22Rv1 (cell line): ENCODE results near the gene GJA5.

Experiments used
- H3K27ac ChIP-seq: fragments of 450-650 bp; 2 replicates; pipeline ENCODE4 v1.5.1; 2017
- ZFX ChIP-seq: fragments of 450-650 bp; IDR thresholded peaks from 2 replicates; pipeline ENCODE4 v1.6.1; 2017; ENCODE audit warnings: antibody characterized with exemption, borderline replicate concordance
- TF ChIP-seq, protein P1 (sequence below): fragments of 450-650 bp; IDR thresholded peaks from 2 replicates; pipeline ENCODE4 v1.5.1; 2017; ENCODE audit warnings: mild to moderate bottlenecking

Gene GJA5

DNA sequence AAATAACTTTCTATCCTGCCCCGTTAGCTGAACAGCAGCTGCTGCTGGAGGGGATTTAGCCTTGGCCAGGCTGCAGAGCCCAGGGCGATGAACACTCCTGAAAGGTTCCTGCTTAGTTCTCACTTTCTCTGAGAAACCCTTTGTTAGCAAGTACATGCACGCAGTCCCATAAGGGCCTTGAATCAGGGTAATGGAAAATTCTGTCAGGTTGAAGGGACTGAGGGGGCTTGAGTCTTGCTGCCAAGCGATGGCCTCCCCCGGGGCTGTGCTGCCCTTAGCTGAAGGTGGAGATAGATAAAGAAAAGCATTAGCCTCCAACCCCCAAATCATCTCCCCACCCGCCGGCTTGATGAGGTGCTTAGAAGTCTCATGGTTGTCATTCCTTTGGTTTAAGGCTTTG is 7.9 kb downstream of the GJA5 start:
- no peak for TF ChIP-seq ZFX
- TF ChIP-seq, protein P1, sequence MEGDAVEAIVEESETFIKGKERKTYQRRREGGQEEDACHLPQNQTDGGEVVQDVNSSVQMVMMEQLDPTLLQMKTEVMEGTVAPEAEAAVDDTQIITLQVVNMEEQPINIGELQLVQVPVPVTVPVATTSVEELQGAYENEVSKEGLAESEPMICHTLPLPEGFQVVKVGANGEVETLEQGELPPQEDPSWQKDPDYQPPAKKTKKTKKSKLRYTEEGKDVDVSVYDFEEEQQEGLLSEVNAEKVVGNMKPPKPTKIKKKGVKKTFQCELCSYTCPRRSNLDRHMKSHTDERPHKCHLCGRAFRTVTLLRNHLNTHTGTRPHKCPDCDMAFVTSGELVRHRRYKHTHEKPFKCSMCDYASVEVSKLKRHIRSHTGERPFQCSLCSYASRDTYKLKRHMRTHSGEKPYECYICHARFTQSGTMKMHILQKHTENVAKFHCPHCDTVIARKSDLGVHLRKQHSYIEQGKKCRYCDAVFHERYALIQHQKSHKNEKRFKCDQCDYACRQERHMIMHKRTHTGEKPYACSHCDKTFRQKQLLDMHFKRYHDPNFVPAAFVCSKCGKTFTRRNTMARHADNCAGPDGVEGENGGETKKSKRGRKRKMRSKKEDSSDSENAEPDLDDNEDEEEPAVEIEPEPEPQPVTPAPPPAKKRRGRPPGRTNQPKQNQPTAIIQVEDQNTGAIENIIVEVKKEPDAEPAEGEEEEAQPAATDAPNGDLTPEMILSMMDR: no peak
- H3K27ac ChIP-seq: no peak overlapping the region

DNA sequence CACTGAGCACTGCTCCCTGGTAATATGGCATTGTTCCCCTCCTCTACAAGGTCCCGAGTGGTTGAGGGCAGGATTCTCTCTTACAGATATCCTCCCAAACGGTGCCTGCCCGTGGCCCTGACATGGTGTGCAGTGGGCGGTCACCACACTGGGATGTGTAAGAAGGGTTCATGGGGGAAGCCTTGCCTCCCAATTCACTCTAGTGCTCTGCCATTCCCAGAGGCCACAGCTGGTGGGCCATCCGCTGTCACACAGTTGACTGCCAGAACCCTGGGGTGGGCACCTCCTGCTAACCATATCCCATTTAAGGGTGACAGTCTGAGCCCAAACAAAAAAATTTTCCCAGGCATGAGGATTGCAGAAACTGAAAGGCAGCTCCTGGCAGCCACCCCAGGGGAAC is 9.1 kb downstream of the GJA5 start:
- no peak for TF ChIP-seq ZFX
- TF ChIP-seq, protein P1: no peak
- no peak overlapping the region for H3K27ac ChIP-seq

DNA sequence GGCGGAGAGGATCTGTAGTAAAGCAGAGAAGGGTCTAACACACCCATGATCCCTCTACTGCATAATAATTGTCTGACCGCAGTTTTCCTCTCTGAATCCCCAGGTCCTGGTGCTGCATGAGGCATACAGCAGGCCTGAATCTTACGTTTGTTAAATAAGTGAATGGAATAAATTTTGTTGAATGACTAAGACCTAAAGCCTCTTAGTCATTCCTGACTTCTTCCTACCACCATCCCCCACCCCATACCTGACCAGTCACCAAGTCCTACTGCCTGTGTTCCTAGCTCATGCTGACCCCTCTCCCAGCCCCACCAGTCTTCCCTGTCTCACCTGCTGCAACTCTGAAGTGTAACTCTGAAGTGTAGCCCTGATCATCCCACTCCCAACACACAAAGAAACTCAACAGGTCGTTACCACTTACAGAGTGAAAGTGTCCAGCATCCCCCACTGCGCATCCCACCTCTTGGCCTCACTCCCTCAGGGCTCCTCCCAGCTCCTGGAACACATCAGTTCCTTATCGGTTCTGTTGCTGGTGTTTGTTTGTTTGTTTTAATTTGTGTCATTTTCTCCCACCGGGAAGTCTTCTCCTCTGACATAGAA is 9.7 kb downstream of the GJA5 start:
- TF ChIP-seq ZFX: no peak
- TF ChIP-seq, protein P1: no peak
- H3K27ac ChIP-seq: no peak overlapping the region

DNA sequence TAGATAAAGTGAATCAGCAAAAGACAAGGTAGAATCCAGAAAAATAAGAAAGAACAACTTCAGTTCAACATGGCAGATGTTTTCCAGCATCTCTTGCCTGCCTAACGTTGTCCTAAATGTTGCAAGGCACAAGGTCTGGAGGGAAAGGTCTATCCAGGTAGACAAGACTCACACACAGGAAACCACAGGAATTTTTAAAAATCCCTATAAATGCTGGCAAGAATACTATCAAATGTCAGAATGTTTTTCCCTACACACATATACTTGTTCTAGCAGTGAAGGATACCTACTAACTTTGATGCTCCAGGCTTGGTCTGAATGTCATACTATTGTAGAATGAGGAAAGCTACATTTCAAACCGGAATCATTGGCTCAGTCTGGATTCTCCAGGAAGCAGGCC is 10.6 kb downstream of the GJA5 start:
- H3K27ac ChIP-seq: no peak overlapping the region
- TF ChIP-seq, protein P1: no peak
- no peak for TF ChIP-seq ZFX

DNA sequence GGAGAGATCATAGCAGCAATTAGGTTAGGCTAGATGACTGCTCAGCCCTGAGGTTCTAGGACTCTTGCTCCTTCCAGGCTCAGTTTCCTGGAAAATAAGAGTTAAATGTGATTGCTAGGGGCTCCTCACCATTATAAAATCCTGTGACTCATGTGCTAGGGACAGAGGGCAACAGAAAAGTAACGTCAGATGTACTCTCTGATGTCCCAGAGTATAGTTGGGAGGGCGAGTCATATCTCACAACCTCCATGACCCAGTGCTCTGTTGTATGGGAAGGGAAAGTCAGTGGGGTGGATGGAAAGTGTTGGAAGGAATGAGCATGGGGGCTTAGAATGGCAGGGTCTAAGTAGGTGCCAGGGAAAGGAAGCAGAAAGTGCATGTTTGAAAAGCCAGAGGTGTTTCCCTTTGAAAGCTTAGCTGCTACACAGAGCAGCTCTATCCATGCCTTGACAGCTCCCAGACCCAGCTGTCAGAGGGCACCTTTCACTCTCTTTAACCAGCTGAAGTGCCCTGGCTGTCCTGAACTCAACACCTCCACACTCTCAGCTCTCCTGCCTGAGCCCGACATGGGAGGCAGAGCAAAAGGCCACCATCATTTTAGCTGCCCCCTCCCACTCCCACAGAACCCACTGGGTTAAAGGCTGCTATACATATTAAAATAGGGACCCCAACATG is 11.6 kb downstream of the GJA5 start:
- TF ChIP-seq, protein P1: no peak
- no peak for TF ChIP-seq ZFX
- H3K27ac ChIP-seq: no peak overlapping the region

DNA sequence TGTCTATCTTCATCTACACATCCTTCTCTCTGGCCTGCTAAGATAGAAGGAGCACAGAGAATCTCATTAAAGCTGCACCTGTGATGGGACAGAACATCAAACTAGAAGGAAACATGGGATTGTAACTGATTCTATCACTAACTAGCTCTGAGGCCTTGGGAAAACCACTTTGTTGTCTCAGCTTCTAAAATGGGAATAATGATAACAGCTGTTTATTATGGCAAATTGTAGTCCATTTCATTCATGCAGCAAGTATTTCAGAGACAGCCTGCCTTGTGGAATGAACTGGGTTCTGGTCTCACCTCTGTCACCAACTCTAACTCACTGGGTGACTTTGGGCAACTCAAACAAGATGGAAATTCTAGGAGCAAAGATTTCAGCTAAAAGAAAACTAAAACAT is 12.4 kb downstream of the GJA5 start:
- TF ChIP-seq, protein P1: no peak
- TF ChIP-seq ZFX: no peak
- no peak overlapping the region for H3K27ac ChIP-seq

DNA sequence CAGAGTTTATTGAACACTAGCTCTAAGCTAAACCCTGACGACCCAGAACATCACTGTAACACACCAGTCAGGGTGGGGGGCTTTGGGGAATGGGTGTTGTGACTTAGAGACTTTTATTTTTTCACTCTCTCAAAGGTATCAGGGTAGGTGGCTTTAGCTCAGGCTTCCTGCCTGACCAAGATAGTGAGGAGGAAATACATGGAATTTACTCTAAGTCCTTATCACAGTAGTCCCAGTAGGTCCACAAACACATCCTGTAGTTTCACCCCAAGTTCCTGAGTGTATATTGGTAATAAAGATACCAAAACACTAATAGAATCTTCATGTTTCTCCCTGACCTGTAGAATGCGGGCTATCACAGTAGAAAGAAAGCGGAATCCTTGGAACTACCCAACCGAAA is 15.1 kb downstream of the GJA5 start:
- TF ChIP-seq ZFX: no peak
- TF ChIP-seq, protein P1: no peak
- H3K27ac ChIP-seq: no peak overlapping the region
